Esophagus squamous epithelium (tissue), 5 donors: ENCODE results near the gene ZCRB1. TPM values are rescaled to one million over a fixed set of nuclear protein-coding genes. Genes with fewer than 3 reads are reported as not detected.
"Not testable (repeated sequence)": the region's sequence is repeated elsewhere in the genome, so short reads cannot be mapped to it uniquely, and the experiment has no call there.

Experiments used
- DNase-seq: peaks from one replicate; lab custom pipeline; 2025; lab: John Stamatoyannopoulos, UW
- H3K27ac ChIP-seq, 4 donors: fragments of 200-600 bp; sonication (generic); one replicate each; pipeline ENCODE4 v1.5.1; 2016 to 2019; ENCODE audit warnings: mild to moderate bottlenecking in 1 of 4
- H3K27me3 ChIP-seq, 4 donors: fragments of 200-600 bp; sonication (generic); 1 replicate in 3 of 4; 2 replicates in 1 of 4; pipeline versions ENCODE4 v1.5.1 to v1.6.0; 2017 to 2021; ENCODE audit warnings: antibody characterized with exemption in 1 of 4
- H3K36me3 ChIP-seq, 3 donors: fragments of 200-600 bp; sonication (generic); one replicate each; pipeline ENCODE4 v1.5.1; 2016 to 2019
- H3K4me1 ChIP-seq, 3 donors: fragments of 200-600 bp; sonication (generic); one replicate each; pipeline ENCODE4 v1.5.1; 2017 to 2019
- H3K4me3 ChIP-seq, 4 donors: fragments of 200-600 bp; sonication (generic); 1 replicate in 3 of 4; 2 replicates in 1 of 4; pipeline ENCODE4 v1.5.1; 2016 to 2019; ENCODE audit warnings: mild to moderate bottlenecking in 2 of 4, moderate library complexity in 1 of 4
- H3K9me3 ChIP-seq, 3 donors: fragments of 200-600 bp; sonication (generic); one replicate each; pipeline ENCODE4 v1.5.1; 2016 to 2019
- CTCF ChIP-seq, 6 experiments: fragments of 450-650 bp in 4 of 6; fragments of 200-600 bp in 2 of 6; sonication (generic) in 2 of 6; IDR thresholded peaks; one replicate each; pipeline ENCODE4 v1.5.1; 2016 to 2019; ENCODE audit warnings: antibody characterized with exemption in 6 of 6, mild to moderate bottlenecking in 4 of 6, moderate library complexity in 4 of 6
- POLR2A ChIP-seq, 4 donors: fragments of 450-650 bp; IDR thresholded peaks; one replicate each; pipeline ENCODE4 v1.6.1; 2017; ENCODE audit warnings: antibody characterized with exemption in 4 of 4, mild to moderate bottlenecking in 4 of 4, moderate library complexity in 3 of 4
- WGBS, 2 donors: methylation state at CpG; one replicate each; pipeline ENCODE4 v1.1.5; 2018; 5-methylcytosine and 5-hydroxymethylcytosine counted together
- intact Hi-C: fragments of 100-400 bp; cut with DNase I; formaldehyde crosslinking; loops from one replicate; pipeline ENCODE4 v1.15.0; 2022
- total RNA-seq, 4 donors: library from RNA; depleted of rRNA; stranded (reverse); fragments of >200 nt; gene quantifications; one replicate each; pipeline ENCODE4 v1.1.0, GENCODE V29; 2016
- donor health status: DM: yes; HTN: yes; CAD: no.

ZCRB1 gene
- total RNA-seq, 4 donors from 2014 or later, result 7.7 to 22.5 (median 17.8) TPM

GRCh38 chr12:42338280-42338679, 12.4 kb upstream of the ZCRB1 start:
- TF ChIP-seq CTCF (IDR thresholded peaks at IDR 0.05) (no peak), POLR2A (IDR thresholded peaks at IDR 0.05) (no peak)
- no peak for DNase-seq
- Histone ChIP-seq H3K36me3 (peaks cover 0 to 53% (median 3%) of the 10 kb centered on the region in 3 donors), H3K9me3 (no peaks in the 10 kb centered on the region), H3K4me3 (no peak overlapping the region), H3K27ac (no peak overlapping the region), H3K4me1 (no peaks in the 10 kb centered on the region), H3K27me3 (no peaks in the 10 kb centered on the region)
- intact Hi-C loops, result no loop called here
- WGBS, 2 donors, result 85% methylated on average over 2 of the region's 2 CpGs

DNA sequence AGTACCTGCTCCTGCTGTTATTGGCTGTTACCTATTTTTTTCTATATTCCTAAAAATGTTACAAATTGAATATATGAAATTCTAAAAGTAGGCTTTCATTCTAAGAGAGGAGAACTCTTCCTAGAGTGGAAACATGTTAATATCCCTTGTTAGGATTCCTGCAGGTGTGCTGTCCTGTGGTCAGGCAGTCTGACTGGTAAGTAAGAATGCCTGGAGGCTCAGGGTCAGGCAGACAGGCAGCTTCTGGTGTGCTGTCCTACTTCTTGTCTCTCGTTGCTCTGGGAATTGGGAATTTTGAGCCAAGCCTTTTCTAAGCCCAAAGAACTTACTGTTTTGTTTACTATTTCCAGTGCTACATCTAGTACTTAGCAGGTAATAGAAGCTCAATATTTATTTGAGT, 10.4 kb upstream of the ZCRB1 start:
- no peaks in the 10 kb centered on the region for H3K9me3 ChIP-seq
- H3K4me1 ChIP-seq, result peaks cover 0 to 11% (median 0%) of the 10 kb centered on the region in 3 donors
- H3K4me3 ChIP-seq, result no peak overlapping the region
- no peaks in the 10 kb centered on the region for H3K27me3 ChIP-seq
- DNase-seq, result no peak
- peaks cover 0 to 43% (median 3%) of the 10 kb centered on the region in 3 donors for H3K36me3 ChIP-seq
- no peak overlapping the region for H3K27ac ChIP-seq
- intact Hi-C loops, result no loop called here
- 79 to 83% methylated on average over 1 of the region's 1 CpG for WGBS, 2 donors
- TF ChIP-seq CTCF (IDR thresholded peaks at IDR 0.05) (no peak), POLR2A (IDR thresholded peaks at IDR 0.05) (no peak)

DNA sequence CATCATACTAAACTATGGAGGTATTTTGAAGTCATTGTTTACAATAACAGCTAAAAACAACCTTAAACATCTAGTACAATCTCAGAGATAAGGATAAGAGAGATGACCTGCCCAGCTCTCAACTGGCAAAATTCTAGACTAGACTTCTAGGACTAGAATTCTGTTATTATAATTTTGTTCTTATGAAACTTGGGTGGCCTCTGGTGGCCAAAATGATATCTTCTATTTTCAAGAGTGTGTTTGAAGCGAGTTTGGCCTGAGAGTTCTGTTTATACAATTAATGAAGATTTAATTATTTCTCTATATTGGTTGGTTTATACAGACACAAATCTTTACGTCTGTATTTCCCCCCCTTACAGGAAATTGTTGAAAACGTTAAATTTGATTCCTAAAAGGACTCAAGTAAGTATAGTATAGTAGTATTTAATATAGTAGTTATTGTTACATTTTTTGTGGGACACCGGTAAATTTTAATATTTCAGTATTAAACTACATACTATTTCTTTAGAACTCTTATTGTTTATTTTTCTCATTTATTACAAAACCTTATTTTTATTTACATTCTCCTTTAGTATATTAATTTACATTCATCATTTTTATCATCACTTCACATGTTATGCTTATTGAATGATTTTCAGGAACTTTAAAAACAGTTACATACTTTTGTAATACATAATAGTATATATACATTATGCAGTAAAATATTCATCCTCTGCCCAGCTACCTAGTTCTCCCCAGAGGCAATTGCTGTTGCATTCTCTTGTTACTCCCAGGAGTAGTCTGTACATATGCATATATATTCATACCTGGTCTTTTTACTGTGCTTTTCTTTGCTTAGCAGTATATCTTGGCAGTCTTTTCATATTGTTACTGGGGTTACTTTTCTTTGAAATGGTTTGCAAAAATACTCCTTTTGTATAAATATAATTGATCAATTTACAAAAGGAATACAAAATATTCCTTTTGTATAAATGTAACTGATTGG, 6.7 kb upstream of the ZCRB1 start:
- Histone ChIP-seq H3K4me1 (peaks cover 1 to 39% (median 2%) of the 10 kb centered on the region in 3 donors), H3K4me3 (no peak overlapping the region), H3K36me3 (peaks cover 0 to 26% (median 1%) of the 10 kb centered on the region in 3 donors), H3K9me3 (no peaks in the 10 kb centered on the region), H3K27me3 (no peaks in the 10 kb centered on the region), H3K27ac (no peak overlapping the region)
- peak; percentile 45 to 72 (median 58) for TF ChIP-seq CTCF (IDR thresholded peaks at IDR 0.05)
- TF ChIP-seq POLR2A (IDR thresholded peaks at IDR 0.05), result no peak
- DNase-seq, result no peak
- intact Hi-C loops, result loop anchor here (5.0 kb wide), 1 partner anchor 205 kb away; no protein-coding TSS in a partner anchor
- 27 to 31% methylated on average over 4 of the region's 4 CpGs for WGBS, 2 donors

GRCh38 chr12:42330097-42330496, 4.2 kb upstream of the ZCRB1 start:
- not testable (repeated sequence) for H3K9me3 ChIP-seq, H3K36me3 ChIP-seq, H3K27ac ChIP-seq, H3K4me3 ChIP-seq, DNase-seq, H3K27me3 ChIP-seq
- intact Hi-C loops, result loop anchor here (5.0 kb wide), 1 partner anchor 203 kb away; no protein-coding TSS in a partner anchor
- H3K4me1 ChIP-seq, result peaks cover 11 to 56% (median 15%) of the 10 kb centered on the region in 3 donors
- 73 to 90% methylated on average over 10 to 11 of the region's 11 CpGs for WGBS, 2 donors

DNA sequence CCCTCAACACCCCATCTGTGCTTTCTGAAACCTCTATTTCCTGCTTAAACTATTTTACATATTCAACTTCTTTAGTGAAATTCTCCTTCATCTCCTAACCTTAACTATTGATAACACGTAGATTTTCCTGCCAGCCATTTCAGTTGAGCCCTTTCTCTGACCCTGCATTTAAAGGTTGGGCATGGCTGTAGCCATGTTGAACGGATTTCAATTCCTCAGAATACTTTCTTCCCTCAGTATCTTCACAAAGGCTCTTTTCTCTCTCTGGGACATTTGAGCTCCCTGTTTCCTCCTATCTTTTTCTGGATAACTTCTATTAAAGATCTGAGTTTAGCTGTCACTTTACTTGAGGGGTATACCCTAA, 1.3 kb upstream of the ZCRB1 start:
- H3K27ac ChIP-seq, result peak overlapping the region in 3 of 4 donors; percentile 88 to 94 (median 93)
- no peaks in the 10 kb centered on the region for H3K27me3 ChIP-seq
- intact Hi-C loops, result no loop called here
- H3K9me3 ChIP-seq, result no peaks in the 10 kb centered on the region
- TF ChIP-seq CTCF (IDR thresholded peaks at IDR 0.05) (no peak), POLR2A (IDR thresholded peaks at IDR 0.05) (no peak)
- no peak for DNase-seq
- peak overlapping the region; percentile 65 to 93 (median 84) for H3K4me3 ChIP-seq
- peaks cover 14 to 63% (median 15%) of the 10 kb centered on the region in 3 donors for H3K4me1 ChIP-seq
- H3K36me3 ChIP-seq, result peaks cover 0 to 21% (median 0%) of the 10 kb centered on the region in 3 donors
- 31 to 44% methylated on average over 2 of the region's 2 CpGs for WGBS, 2 donors
